Transverse colon (tissue), 4 donors: Measurements from ENCODE around the gene GPC5.

Source experiments
- EP300 ChIP-seq: sonication (generic); formaldehyde crosslinking; IDR thresholded peaks from one replicate; pipeline ENCODE4 v1.6.1; 2017; ENCODE audit warnings: antibody characterized with exemption, low read depth
- POLR2A ChIP-seq: fragments of 450-650 bp; IDR thresholded peaks from one replicate; pipeline ENCODE4 v1.6.1; 2016; ENCODE audit warnings: antibody characterized with exemption, mild to moderate bottlenecking, moderate library complexity
- POLR2AphosphoS5 ChIP-seq, 3 donors: sonication (generic); formaldehyde crosslinking; IDR thresholded peaks; one replicate each; pipeline ENCODE4 v1.6.1; 2016; ENCODE audit warnings: antibody characterized with exemption in 3 of 3
- TF ChIP-seq, protein P1 (sequence below), 5 experiments: fragments of 200-600 bp in 3 of 5; fragments of 450-650 bp in 2 of 5; sonication (generic) in 3 of 5; IDR thresholded peaks; 1 replicate in 2 of 5; 2 replicates in 3 of 5; pipeline ENCODE4 v1.5.1; 2016 to 2017; ENCODE audit warnings: antibody characterized with exemption in 5 of 5, inconsistent platforms in 3 of 5, mild to moderate bottlenecking in 2 of 5, moderate library complexity in 1 of 5

DNA sequence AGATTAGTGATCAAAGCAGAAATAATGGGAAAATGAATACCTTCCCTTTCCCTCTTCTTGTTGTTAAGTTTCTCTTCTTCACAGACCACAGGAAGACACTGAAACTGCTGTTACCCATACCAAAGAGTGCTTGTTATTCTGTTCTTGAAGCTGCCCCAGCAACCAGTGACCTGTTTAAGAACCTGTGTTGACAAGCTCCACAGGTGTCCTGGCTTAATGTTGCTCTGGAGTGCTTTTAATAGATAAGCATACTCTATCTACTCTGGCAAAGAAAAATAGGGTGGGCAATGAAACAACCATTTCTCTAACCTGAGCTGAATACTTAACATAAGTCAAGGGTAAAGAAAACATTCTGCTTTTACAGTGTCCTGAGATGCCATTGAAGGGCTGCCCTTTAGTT, 1321.4 kb downstream of the GPC5 start:
- TF ChIP-seq, protein P1, sequence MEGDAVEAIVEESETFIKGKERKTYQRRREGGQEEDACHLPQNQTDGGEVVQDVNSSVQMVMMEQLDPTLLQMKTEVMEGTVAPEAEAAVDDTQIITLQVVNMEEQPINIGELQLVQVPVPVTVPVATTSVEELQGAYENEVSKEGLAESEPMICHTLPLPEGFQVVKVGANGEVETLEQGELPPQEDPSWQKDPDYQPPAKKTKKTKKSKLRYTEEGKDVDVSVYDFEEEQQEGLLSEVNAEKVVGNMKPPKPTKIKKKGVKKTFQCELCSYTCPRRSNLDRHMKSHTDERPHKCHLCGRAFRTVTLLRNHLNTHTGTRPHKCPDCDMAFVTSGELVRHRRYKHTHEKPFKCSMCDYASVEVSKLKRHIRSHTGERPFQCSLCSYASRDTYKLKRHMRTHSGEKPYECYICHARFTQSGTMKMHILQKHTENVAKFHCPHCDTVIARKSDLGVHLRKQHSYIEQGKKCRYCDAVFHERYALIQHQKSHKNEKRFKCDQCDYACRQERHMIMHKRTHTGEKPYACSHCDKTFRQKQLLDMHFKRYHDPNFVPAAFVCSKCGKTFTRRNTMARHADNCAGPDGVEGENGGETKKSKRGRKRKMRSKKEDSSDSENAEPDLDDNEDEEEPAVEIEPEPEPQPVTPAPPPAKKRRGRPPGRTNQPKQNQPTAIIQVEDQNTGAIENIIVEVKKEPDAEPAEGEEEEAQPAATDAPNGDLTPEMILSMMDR (IDR thresholded peaks at IDR 0.05) = no peak
- TF ChIP-seq EP300 (no peak), POLR2AphosphoS5 (IDR thresholded peaks at IDR 0.05) (no peak), POLR2A (no peak)
